HEK293 (cell line): ENCODE measurements around the gene DCST2.

Experiments
- KLF8 ChIP-seq: fragments of 450-650 bp; formaldehyde crosslinking; IDR thresholded peaks from 2 replicates; pipeline ENCODE4 v1.5.1; 2016; ENCODE audit warnings: missing biosample characterization, missing genetic modification characterization
- PRDM10 ChIP-seq: fragments of 450-650 bp; formaldehyde crosslinking; IDR thresholded peaks from 2 replicates; pipeline ENCODE4 v1.5.1; 2016; ENCODE audit warnings: missing biosample characterization, missing genetic modification characterization
- SP2 ChIP-seq: fragments of 450-650 bp; formaldehyde crosslinking; IDR thresholded peaks from 2 replicates; pipeline ENCODE4 v1.5.1; 2016; ENCODE audit warnings: missing biosample characterization, missing genetic modification characterization
- ZIC2 ChIP-seq: fragments of 450-650 bp; formaldehyde crosslinking; IDR thresholded peaks from 2 replicates; pipeline ENCODE4 v1.5.1; 2016; ENCODE audit warnings: missing biosample characterization, missing genetic modification characterization
- ZNF112 ChIP-seq: fragments of 450-650 bp; formaldehyde crosslinking; IDR thresholded peaks from 2 replicates; pipeline ENCODE4 v1.5.0; 2017; ENCODE audit warnings: missing biosample characterization, missing genetic modification characterization
- ZNF132 ChIP-seq: fragments of 450-650 bp; formaldehyde crosslinking; IDR thresholded peaks from 2 replicates; pipeline ENCODE4 v1.5.1; 2017; ENCODE audit warnings: missing biosample characterization, missing genetic modification characterization, borderline replicate concordance
- ZNF155 ChIP-seq: fragments of 450-650 bp; formaldehyde crosslinking; IDR thresholded peaks from 2 replicates; pipeline ENCODE4 v1.5.1; 2016; ENCODE audit warnings: missing biosample characterization, missing genetic modification characterization
- ZNF169 ChIP-seq: fragments of 450-650 bp; formaldehyde crosslinking; IDR thresholded peaks from 2 replicates; pipeline ENCODE4 v1.5.1; 2016; ENCODE audit warnings: missing biosample characterization, missing genetic modification characterization
- ZNF280C ChIP-seq: fragments of 450-650 bp; formaldehyde crosslinking; IDR thresholded peaks from 2 replicates; pipeline ENCODE4 v1.5.1; 2016; ENCODE audit warnings: missing biosample characterization, missing genetic modification characterization
- ZNF324 ChIP-seq: fragments of 450-650 bp; formaldehyde crosslinking; IDR thresholded peaks from 2 replicates; pipeline ENCODE4 v1.5.1; 2016; ENCODE audit warnings: missing biosample characterization, missing genetic modification characterization
- ZNF555 ChIP-seq: fragments of 450-650 bp; formaldehyde crosslinking; conservative IDR thresholded peaks from 2 replicates; pipeline ENCODE4 v1.5.1; 2017; ENCODE audit warnings: missing biosample characterization, mild to moderate bottlenecking, missing genetic modification characterization, inconsistent platforms
- ZNF561 ChIP-seq: fragments of 450-650 bp; IDR thresholded peaks from 2 replicates; pipeline ENCODE4 v1.5.1; 2018; ENCODE audit warnings: missing biosample characterization, missing genetic modification characterization, borderline replicate concordance
- ZNF629 ChIP-seq: fragments of 450-650 bp; formaldehyde crosslinking; IDR thresholded peaks from 2 replicates; pipeline ENCODE4 v1.5.1; 2017; ENCODE audit warnings: missing biosample characterization, missing genetic modification characterization
- ZNF768 ChIP-seq: fragments of 450-650 bp; formaldehyde crosslinking; IDR thresholded peaks from 2 replicates; pipeline ENCODE4 v1.5.1; 2018; ENCODE audit warnings: missing biosample characterization, mild to moderate bottlenecking, missing genetic modification characterization
- ZNF830 ChIP-seq: fragments of 450-650 bp; IDR thresholded peaks from 2 replicates; pipeline ENCODE4 v1.5.0; 2018; ENCODE audit warnings: missing biosample characterization, missing genetic modification characterization, low read depth, mild to moderate bottlenecking, moderate library complexity
- TF ChIP-seq, protein P1 (sequence below): fragments of 450-650 bp; formaldehyde crosslinking; IDR thresholded peaks from 2 replicates; pipeline ENCODE4 v1.5.1; 2016; ENCODE audit warnings: missing biosample characterization, missing genetic modification characterization
- TF ChIP-seq, protein P2 (sequence below): fragments of 450-650 bp; formaldehyde crosslinking; IDR thresholded peaks from 2 replicates; pipeline ENCODE4 v1.5.1; 2016; ENCODE audit warnings: missing biosample characterization, missing genetic modification characterization
- TF ChIP-seq, protein P3 (sequence below): fragments of 450-650 bp; formaldehyde crosslinking; IDR thresholded peaks from 2 replicates; pipeline ENCODE4; 2016; ENCODE audit warnings: missing biosample characterization, missing genetic modification characterization
- TF ChIP-seq, protein P4 (sequence below): fragments of 450-650 bp; formaldehyde crosslinking; conservative IDR thresholded peaks from 2 replicates; pipeline ENCODE4 v1.5.1; 2016; ENCODE audit warnings: low read depth, missing biosample characterization, missing genetic modification characterization
- TF ChIP-seq, protein P5 (sequence below): fragments of 450-650 bp; formaldehyde crosslinking; IDR thresholded peaks from 2 replicates; pipeline ENCODE4 v1.5.1; 2016; ENCODE audit warnings: missing biosample characterization, missing genetic modification characterization
- TF ChIP-seq, protein P6 (sequence below): fragments of 450-650 bp; formaldehyde crosslinking; IDR thresholded peaks from 2 replicates; pipeline ENCODE4 v1.5.1; 2016; ENCODE audit warnings: missing biosample characterization, missing genetic modification characterization

Gene DCST2

DNA sequence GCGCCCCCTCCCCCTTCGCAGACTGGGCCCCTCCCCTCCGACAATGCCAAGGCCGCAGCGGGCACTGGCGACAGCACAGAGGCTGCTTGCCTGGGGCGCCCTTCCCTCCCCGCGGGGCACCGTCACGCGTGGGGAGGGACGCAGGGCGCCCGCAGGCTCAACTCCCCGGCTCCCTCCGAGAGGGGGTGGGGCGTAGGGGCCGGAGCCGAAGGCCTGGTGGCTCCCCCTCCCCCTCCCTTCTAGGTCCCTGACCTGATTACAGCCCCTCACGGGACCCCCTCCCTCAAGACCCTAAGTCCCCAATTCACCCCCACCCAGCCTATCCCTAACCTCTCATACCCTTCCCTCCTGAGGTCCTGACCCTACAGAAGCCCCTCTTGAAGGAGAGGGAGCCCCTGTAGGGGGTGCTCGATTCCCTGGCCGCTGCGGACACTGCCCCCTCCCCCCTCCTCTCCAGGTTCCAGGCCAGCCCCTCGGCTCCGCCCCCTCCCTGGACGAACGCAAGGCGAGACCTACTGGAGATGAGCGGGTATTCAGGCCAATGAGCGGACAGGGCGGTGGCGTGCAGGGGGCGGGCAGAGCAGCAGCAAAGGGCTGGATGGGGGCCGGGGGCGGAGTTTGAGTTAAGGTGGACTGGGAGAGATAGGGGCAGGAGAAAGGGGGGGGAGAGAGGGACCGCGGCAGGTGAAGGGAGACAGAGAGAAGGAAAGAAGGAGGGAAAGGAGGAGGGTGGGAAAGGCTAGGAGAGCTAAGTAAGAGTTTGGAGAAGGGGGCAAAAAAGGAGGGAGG lies 31.7 kb downstream of the DCST2 start (continued):
- no peak for TF ChIP-seq ZNF280C (tag by site-specific recombination)
- TF ChIP-seq ZIC2 (tag by site-specific recombination) = peak; percentile 74
- no peak for TF ChIP-seq ZNF132 (tag by site-specific recombination)
- TF ChIP-seq PRDM10 (tag by site-specific recombination) = peak; percentile 79
- TF ChIP-seq, protein P1, sequence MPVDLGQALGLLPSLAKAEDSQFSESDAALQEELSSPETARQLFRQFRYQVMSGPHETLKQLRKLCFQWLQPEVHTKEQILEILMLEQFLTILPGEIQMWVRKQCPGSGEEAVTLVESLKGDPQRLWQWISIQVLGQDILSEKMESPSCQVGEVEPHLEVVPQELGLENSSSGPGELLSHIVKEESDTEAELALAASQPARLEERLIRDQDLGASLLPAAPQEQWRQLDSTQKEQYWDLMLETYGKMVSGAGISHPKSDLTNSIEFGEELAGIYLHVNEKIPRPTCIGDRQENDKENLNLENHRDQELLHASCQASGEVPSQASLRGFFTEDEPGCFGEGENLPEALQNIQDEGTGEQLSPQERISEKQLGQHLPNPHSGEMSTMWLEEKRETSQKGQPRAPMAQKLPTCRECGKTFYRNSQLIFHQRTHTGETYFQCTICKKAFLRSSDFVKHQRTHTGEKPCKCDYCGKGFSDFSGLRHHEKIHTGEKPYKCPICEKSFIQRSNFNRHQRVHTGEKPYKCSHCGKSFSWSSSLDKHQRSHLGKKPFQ (tag by site-specific recombination) = no peak
- no peak for TF ChIP-seq ZNF768 (tag by site-specific recombination)
- TF ChIP-seq, protein P2, sequence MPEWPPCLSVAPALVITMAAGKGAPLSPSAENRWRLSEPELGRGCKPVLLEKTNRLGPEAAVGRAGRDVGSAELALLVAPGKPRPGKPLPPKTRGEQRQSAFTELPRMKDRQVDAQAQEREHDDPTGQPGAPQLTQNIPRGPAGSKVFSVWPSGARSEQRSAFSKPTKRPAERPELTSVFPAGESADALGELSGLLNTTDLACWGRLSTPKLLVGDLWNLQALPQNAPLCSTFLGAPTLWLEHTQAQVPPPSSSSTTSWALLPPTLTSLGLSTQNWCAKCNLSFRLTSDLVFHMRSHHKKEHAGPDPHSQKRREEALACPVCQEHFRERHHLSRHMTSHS (tag by site-specific recombination) = no peak
- peak; percentile 51; the same call in 1 of the 2 replicates for TF ChIP-seq ZNF324 (tag by site-specific recombination)
- TF ChIP-seq ZNF169 = no peak
- no peak for TF ChIP-seq ZNF830 (tag by site-specific recombination)
- no peak for TF ChIP-seq ZNF155 (tag by site-specific recombination)
- no peak for TF ChIP-seq ZNF555 (tag by site-specific recombination)
- TF ChIP-seq KLF8 (tag by site-specific recombination) = peak; percentile 99
- TF ChIP-seq, protein P3, sequence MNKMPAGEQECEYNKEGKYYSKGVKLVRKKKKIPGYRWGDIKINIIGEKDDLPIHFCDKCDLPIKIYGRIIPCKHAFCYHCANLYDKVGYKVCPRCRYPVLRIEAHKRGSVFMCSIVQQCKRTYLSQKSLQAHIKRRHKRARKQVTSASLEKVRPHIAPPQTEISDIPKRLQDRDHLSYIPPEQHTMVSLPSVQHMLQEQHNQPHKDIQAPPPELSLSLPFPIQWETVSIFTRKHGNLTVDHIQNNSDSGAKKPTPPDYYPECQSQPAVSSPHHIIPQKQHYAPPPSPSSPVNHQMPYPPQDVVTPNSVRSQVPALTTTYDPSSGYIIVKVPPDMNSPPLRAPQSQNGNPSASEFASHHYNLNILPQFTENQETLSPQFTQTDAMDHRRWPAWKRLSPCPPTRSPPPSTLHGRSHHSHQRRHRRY = peak; percentile 24; the same call in 1 of the 2 replicates
- TF ChIP-seq ZNF561 (tag by site-specific recombination) = peak; percentile 73
- TF ChIP-seq, protein P4, sequence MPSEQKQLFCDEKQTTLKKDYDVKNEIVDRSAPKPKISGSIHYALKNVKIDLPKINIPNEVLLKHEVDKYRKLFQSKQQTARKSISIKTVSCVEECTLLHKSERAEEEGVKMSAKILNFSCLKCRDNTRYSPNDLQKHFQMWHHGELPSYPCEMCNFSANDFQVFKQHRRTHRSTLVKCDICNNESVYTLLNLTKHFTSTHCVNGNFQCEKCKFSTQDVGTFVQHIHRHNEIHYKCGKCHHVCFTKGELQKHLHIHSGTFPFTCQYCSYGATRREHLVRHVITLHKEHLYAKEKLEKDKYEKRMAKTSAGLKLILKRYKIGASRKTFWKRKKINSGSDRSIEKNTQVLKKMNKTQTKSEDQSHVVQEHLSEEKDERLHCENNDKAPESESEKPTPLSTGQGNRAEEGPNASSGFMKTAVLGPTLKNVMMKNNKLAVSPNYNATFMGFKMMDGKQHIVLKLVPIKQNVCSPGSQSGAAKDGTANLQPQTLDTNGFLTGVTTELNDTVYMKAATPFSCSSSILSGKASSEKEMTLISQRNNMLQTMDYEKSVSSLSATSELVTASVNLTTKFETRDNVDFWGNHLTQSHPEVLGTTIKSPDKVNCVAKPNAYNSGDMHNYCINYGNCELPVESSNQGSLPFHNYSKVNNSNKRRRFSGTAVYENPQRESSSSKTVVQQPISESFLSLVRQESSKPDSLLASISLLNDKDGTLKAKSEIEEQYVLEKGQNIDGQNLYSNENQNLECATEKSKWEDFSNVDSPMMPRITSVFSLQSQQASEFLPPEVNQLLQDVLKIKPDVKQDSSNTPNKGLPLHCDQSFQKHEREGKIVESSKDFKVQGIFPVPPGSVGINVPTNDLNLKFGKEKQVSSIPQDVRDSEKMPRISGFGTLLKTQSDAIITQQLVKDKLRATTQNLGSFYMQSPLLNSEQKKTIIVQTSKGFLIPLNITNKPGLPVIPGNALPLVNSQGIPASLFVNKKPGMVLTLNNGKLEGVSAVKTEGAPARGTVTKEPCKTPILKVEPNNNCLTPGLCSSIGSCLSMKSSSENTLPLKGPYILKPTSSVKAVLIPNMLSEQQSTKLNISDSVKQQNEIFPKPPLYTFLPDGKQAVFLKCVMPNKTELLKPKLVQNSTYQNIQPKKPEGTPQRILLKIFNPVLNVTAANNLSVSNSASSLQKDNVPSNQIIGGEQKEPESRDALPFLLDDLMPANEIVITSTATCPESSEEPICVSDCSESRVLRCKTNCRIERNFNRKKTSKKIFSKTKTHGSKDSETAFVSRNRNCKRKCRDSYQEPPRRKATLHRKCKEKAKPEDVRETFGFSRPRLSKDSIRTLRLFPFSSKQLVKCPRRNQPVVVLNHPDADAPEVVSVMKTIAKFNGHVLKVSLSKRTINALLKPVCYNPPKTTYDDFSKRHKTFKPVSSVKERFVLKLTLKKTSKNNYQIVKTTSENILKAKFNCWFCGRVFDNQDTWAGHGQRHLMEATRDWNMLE = no peak
- TF ChIP-seq ZNF629 (tag by site-specific recombination) = no peak; the same call in 1 of the 2 replicates
- TF ChIP-seq, protein P5, sequence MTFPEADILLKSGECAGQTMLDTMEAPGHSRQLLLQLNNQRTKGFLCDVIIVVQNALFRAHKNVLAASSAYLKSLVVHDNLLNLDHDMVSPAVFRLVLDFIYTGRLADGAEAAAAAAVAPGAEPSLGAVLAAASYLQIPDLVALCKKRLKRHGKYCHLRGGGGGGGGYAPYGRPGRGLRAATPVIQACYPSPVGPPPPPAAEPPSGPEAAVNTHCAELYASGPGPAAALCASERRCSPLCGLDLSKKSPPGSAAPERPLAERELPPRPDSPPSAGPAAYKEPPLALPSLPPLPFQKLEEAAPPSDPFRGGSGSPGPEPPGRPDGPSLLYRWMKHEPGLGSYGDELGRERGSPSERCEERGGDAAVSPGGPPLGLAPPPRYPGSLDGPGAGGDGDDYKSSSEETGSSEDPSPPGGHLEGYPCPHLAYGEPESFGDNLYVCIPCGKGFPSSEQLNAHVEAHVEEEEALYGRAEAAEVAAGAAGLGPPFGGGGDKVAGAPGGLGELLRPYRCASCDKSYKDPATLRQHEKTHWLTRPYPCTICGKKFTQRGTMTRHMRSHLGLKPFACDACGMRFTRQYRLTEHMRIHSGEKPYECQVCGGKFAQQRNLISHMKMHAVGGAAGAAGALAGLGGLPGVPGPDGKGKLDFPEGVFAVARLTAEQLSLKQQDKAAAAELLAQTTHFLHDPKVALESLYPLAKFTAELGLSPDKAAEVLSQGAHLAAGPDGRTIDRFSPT (tag by site-specific recombination) = peak; percentile 94
- TF ChIP-seq SP2 (tag by site-specific recombination) = peak; percentile 94
- TF ChIP-seq ZNF112 (tag by site-specific recombination) = no peak
- TF ChIP-seq, protein P6, sequence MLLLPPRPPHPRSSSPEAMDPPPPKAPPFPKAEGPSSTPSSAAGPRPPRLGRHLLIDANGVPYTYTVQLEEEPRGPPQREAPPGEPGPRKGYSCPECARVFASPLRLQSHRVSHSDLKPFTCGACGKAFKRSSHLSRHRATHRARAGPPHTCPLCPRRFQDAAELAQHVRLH = peak; percentile 27; the same call in 1 of the 2 replicates
